ENCODE results near the gene GSTM4. TPM values are rescaled to one million over a fixed set of nuclear protein-coding genes. Genes with fewer than 3 reads are reported as not detected.

GSTM4 gene
- total RNA-seq, 1 experiment from 2014 or later = 5.8 TPM

DNA sequence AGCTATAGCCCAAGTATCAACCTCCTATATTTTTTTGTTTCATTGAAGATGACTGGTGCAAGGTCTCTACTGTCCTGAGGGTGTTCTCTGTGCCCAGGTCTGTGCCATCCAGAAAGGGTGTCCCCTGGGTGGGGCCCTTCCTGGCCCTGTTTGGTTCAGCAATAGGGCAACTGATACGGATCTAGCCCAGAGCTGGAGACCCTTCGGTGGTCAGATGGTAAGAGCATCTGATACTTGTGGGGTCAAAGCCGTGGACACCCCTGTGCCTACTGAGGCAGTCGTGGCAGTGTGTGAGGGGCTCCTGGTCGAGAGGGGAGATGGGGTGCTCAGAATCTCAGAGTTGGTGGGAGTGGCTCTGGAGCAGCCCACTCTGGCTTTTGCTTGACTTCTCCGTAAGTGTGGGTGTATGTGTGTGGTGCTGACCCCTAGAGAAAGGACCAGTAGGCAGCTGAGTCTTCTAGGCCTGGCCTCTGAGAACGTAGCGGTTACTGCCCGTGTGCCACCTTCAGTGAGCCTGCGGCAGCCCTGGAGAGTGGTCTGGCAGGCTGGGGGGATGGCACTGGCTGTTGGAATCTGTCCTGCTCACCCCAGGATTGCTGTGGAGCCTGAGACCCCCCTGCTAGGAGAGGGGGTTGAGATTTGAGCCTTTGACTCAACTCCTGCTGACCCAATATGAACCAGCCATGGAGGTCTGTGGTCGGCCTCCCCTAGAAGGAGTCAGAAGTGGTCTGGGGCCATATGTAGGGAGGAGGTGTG lies 33.6 kb upstream of the GSTM4 start:
- Mint-ChIP-seq H3K27me3 (ENCODE audit: insufficient read depth, unreplicated experiment) (no peaks in the 10 kb centered on the region), H3K36me3 (ENCODE audit: insufficient read depth, unreplicated experiment) (peaks cover 3% of the 10 kb centered on the region), H3K4me3 (ENCODE audit: unreplicated experiment) (peak overlapping the region; percentile 97), H3K4me1 (ENCODE audit: insufficient read depth, unreplicated experiment) (peaks cover 30% of the 10 kb centered on the region), H3K9me3 (ENCODE audit: unreplicated experiment) (no peaks in the 10 kb centered on the region), H3K27ac (ENCODE audit: low read depth, unreplicated experiment) (peak overlapping the region; percentile 92)
- ChIA-PET POLR2A (no interaction called here), CTCF (interaction anchor here (1.2 to 11.4 kb wide), 5 partner anchors 8 to 362 kb away, joined by 3 to 96 read pairs (median 3); partner anchors contain the start of gene AHCYL1)
- DNase-seq (ENCODE audit: unreplicated experiment) = no peak
- TF ChIP-seq, protein P1, sequence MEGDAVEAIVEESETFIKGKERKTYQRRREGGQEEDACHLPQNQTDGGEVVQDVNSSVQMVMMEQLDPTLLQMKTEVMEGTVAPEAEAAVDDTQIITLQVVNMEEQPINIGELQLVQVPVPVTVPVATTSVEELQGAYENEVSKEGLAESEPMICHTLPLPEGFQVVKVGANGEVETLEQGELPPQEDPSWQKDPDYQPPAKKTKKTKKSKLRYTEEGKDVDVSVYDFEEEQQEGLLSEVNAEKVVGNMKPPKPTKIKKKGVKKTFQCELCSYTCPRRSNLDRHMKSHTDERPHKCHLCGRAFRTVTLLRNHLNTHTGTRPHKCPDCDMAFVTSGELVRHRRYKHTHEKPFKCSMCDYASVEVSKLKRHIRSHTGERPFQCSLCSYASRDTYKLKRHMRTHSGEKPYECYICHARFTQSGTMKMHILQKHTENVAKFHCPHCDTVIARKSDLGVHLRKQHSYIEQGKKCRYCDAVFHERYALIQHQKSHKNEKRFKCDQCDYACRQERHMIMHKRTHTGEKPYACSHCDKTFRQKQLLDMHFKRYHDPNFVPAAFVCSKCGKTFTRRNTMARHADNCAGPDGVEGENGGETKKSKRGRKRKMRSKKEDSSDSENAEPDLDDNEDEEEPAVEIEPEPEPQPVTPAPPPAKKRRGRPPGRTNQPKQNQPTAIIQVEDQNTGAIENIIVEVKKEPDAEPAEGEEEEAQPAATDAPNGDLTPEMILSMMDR (IDR thresholded peaks at IDR 0.05; ENCODE audit: unreplicated experiment) = no peak
- no TSS peak for BruUV-seq (replicated peaks)
- intact Hi-C loops (cut with micrococcal nuclease) = no loop called here

DNA sequence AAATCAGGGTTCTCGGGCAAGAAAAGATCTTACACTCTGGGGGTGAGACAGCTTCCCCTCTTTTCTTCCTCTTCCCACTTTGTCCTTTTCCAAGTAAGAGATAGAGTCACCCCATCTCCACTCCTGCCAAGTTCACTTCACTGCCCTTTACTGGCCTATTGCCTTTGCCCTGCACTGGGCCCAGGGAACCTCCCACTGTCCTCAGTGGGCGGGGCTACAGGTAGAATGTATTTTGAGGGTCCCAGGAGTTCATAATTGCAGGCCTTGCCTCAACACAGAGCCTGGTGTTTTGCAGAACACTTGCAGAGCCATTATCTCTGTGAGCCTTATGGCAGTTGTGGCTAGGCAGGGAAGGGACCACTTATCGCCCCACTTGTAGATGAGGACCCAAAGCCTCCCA lies 33.0 kb upstream of the GSTM4 start:
- intact Hi-C loops (cut with micrococcal nuclease) = no loop called here
- Mint-ChIP-seq H3K4me3 (ENCODE audit: unreplicated experiment) (no peak overlapping the region), H3K9me3 (ENCODE audit: unreplicated experiment) (no peaks in the 10 kb centered on the region), H3K27ac (ENCODE audit: low read depth, unreplicated experiment) (no peak overlapping the region), H3K4me1 (ENCODE audit: insufficient read depth, unreplicated experiment) (peaks cover 26% of the 10 kb centered on the region), H3K27me3 (ENCODE audit: insufficient read depth, unreplicated experiment) (no peaks in the 10 kb centered on the region), H3K36me3 (ENCODE audit: insufficient read depth, unreplicated experiment) (peaks cover 8% of the 10 kb centered on the region)
- POLR2A ChIA-PET = no interaction called here
- TF ChIP-seq, protein P1 (IDR thresholded peaks at IDR 0.05; ENCODE audit: unreplicated experiment) = no peak
- no peak for DNase-seq (ENCODE audit: unreplicated experiment)
- no TSS peak for BruUV-seq (replicated peaks)
- CTCF ChIA-PET = interaction anchor here (1.2 to 11.4 kb wide), 5 partner anchors 7 to 361 kb away, joined by 3 to 96 read pairs (median 3); partner anchors contain the start of gene AHCYL1

DNA sequence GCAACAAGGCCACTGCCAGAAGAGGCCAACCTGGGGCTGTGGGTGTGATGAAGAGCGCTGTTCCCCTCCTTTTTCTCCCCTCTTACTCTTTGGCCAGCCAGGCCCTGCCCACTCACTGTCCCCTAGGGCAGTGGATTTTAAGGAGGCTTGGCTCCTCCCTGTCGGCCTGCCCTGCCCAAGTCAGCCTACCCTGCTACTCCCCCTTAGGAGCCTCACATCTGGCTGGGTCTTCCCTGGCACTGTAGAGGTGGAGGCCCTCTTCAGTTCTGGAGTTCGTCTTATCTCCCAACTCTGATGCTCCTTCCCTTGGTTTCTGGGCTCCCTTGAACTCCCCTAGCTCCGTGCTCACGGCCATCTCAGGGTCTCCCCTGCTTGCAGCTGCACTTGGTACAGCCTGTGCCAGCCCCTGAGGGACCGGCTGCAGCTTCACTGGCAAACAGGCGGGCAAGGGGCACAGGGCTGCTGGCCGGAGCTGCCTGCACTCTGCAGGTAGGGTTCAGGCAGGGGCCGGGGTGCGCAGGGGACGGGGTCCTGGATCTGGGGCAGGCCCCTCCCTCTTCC lies 32.2 kb upstream of the GSTM4 start:
- Mint-ChIP-seq H3K4me3 (ENCODE audit: unreplicated experiment) (no peak overlapping the region), H3K4me1 (ENCODE audit: insufficient read depth, unreplicated experiment) (peaks cover 22% of the 10 kb centered on the region), H3K36me3 (ENCODE audit: insufficient read depth, unreplicated experiment) (peaks cover 12% of the 10 kb centered on the region), H3K27ac (ENCODE audit: low read depth, unreplicated experiment) (peak overlapping the region; percentile 58), H3K9me3 (ENCODE audit: unreplicated experiment) (no peaks in the 10 kb centered on the region), H3K27me3 (ENCODE audit: insufficient read depth, unreplicated experiment) (no peaks in the 10 kb centered on the region)
- intact Hi-C loops (cut with micrococcal nuclease) = no loop called here
- no TSS peak for BruUV-seq (replicated peaks)
- DNase-seq (ENCODE audit: unreplicated experiment) = no peak
- ChIA-PET CTCF (interaction anchor here (0.6 to 11.4 kb wide), 6 partner anchors 16 to 840 kb away, joined by 3 to 96 read pairs (median 4); no protein-coding TSS in a partner anchor), POLR2A (no interaction called here)
- TF ChIP-seq, protein P1 (IDR thresholded peaks at IDR 0.05; ENCODE audit: unreplicated experiment) = no peak

DNA sequence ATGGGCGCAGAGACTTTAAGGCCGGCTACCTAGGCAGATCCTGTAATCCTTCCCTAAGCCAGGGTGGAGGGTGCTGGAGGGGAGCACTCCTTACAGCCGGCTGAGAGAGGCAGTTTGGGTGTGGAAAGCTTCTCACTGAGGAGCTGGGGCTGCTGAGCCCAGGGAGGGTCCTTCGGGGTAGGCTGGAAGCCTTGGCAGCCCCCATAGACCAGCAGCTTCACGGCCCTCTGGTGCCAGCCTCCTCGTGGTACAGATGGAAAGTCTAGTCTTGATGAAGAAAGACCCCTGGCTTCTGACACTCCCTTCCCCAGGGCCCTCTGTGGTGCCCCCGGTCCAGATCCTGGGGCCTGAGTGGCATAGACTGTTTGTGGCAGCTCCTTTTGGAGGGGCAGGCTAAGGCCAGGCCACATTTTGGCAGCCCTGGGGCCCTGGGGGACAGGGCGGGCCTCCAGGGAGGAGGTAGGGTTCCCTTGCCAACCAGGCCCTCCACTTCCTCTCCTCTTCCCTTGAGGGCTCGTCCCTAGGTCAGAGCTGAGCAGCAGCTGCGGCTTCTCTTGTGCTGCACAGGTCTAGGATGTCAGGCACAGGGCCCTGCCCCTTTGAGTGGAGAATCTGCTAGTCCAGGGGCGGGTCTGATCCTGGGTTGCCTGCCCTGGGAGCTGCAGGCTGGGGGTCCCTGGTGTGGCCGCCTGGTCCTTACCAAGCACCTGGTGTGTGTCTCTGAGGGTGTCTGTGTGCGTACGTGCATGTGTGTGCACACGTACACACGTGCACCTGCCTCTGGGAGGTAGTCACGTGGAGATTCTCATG lies 31.5 kb upstream of the GSTM4 start:
- H3K4me3 Mint-ChIP-seq (ENCODE audit: unreplicated experiment) = no peak overlapping the region
- intact Hi-C loops (cut with micrococcal nuclease) = no loop called here
- BruUV-seq (replicated peaks) = no TSS peak
- ChIA-PET POLR2A (no interaction called here), CTCF (interaction anchor here (0.6 to 11.4 kb wide), 6 partner anchors 15 to 839 kb away, joined by 3 to 96 read pairs (median 4); no protein-coding TSS in a partner anchor)
- H3K27ac Mint-ChIP-seq (ENCODE audit: low read depth, unreplicated experiment) = no peak overlapping the region
- no peak for DNase-seq (ENCODE audit: unreplicated experiment)
- TF ChIP-seq, protein P1 (IDR thresholded peaks at IDR 0.05; ENCODE audit: unreplicated experiment) = no peak
- peaks cover 15% of the 10 kb centered on the region for H3K36me3 Mint-ChIP-seq (ENCODE audit: insufficient read depth, unreplicated experiment)
- H3K4me1 Mint-ChIP-seq (ENCODE audit: insufficient read depth, unreplicated experiment) = peaks cover 14% of the 10 kb centered on the region
- H3K9me3 Mint-ChIP-seq (ENCODE audit: unreplicated experiment) = no peaks in the 10 kb centered on the region
- H3K27me3 Mint-ChIP-seq (ENCODE audit: insufficient read depth, unreplicated experiment) = no peaks in the 10 kb centered on the region

Data from MCF 10A (cell line).